Calu3 (cell line): ENCODE measurements around the gene ALDH1L1. TPM values are rescaled to one million over a fixed set of nuclear protein-coding genes. Genes with fewer than 3 reads are reported as not detected.

Experiments used
- BruUV-seq: library from RNA; stranded (reverse); fragments of 400-500 nt; replicated peaks from 2 replicates; lab custom pipeline; 2021; lab: Mats Ljungman, UMichigan
- CTCF ChIA-PET: fragments of 300-600 bp; sonication (Branson Sonifier 250); formaldehyde crosslinking; loops from one replicate; lab custom pipeline; 2022; ENCODE audit warnings: antibody characterized with exemption; lab: Charles Lee
- DNase-seq: peaks from one replicate; pipeline ENCODE4 v3.0.0; 2022
- H3K27ac Mint-ChIP-seq: one replicate; pipeline ENCODE4 v1.8.0; 2022; ENCODE audit warnings: mixed read lengths; ENCODE audit not compliant: unreplicated experiment
- H3K27me3 Mint-ChIP-seq: one replicate; pipeline ENCODE4 v1.8.0; 2022; ENCODE audit warnings: mixed read lengths; ENCODE audit not compliant: unreplicated experiment
- H3K36me3 Mint-ChIP-seq: one replicate; pipeline ENCODE4 v1.8.0; 2022; ENCODE audit warnings: mild to moderate bottlenecking, moderate library complexity, mixed read lengths; ENCODE audit not compliant: insufficient read depth, unreplicated experiment
- H3K4me1 Mint-ChIP-seq: one replicate; pipeline ENCODE4 v1.8.0; 2022; ENCODE audit warnings: mild to moderate bottlenecking, low read depth, mixed read lengths; ENCODE audit not compliant: unreplicated experiment
- H3K4me3 Mint-ChIP-seq: one replicate; pipeline ENCODE4 v1.8.0; 2022; ENCODE audit warnings: mild to moderate bottlenecking, low read depth, moderate library complexity, mixed read lengths; ENCODE audit not compliant: unreplicated experiment
- H3K9me3 Mint-ChIP-seq: one replicate; pipeline ENCODE4 v1.8.0; 2022; ENCODE audit warnings: low read depth, mixed read lengths; ENCODE audit not compliant: unreplicated experiment
- CTCF ChIP-seq: fragments of 200-600 bp; IDR thresholded peaks from one replicate; pipeline ENCODE4 v1.8.0; 2022; ENCODE audit warnings: antibody characterized with exemption; ENCODE audit not compliant: unreplicated experiment
- intact Hi-C: fragments of 100-400 bp; cut with micrococcal nuclease; formaldehyde crosslinking; loops from one replicate; pipeline ENCODE4 v1.10.0; 2022; ENCODE audit not compliant: unreplicated experiment
- total RNA-seq: library from RNA; stranded (reverse); gene quantifications from 2 replicates; pipeline ENCODE4 v1.2.3, GENCODE V29; 2022

Gene ALDH1L1
- total RNA-seq, 1 experiment from 2014 or later = 4.4 TPM

- H3K27ac Mint-ChIP-seq = no peak overlapping the region
- no peak for TF ChIP-seq CTCF
- no peak overlapping the region for H3K4me3 Mint-ChIP-seq
- CTCF ChIA-PET = no interaction called here
- H3K9me3 Mint-ChIP-seq = peaks cover 16% of the 10 kb centered on the region
- no peaks in the 10 kb centered on the region for H3K27me3 Mint-ChIP-seq
- BruUV-seq = no TSS peak
- DNase-seq = no peak
- no peaks in the 10 kb centered on the region for H3K36me3 Mint-ChIP-seq
- intact Hi-C loops = loop anchor here (10.0 kb wide), 1 partner anchor 220 kb away; no protein-coding TSS in a partner anchor
- no peaks in the 10 kb centered on the region for H3K4me1 Mint-ChIP-seq
Measured at GRCh38 chr3:126194713-126195305, 14.4 kb upstream of the ALDH1L1 start.

GRCh38 chr3:126191246-126191645, 10.9 kb upstream of the ALDH1L1 start:
- no TSS peak for BruUV-seq
- Mint-ChIP-seq H3K4me1 (no peaks in the 10 kb centered on the region), H3K27ac (no peak overlapping the region), H3K9me3 (peaks cover 8% of the 10 kb centered on the region), H3K36me3 (no peaks in the 10 kb centered on the region), H3K4me3 (no peak overlapping the region), H3K27me3 (peaks cover 15% of the 10 kb centered on the region)
- intact Hi-C loops = loop anchor here (10.0 kb wide), 1 partner anchor 216 kb away; no protein-coding TSS in a partner anchor
- DNase-seq = no peak
- CTCF ChIA-PET = no interaction called here
- TF ChIP-seq CTCF = no peak

GRCh38 chr3:126187920-126188319, 7.5 kb upstream of the ALDH1L1 start:
- CTCF ChIA-PET = interaction anchor here (0.7 kb wide), 1 partner anchor 10 kb away, joined by 3 read pairs; no protein-coding TSS in a partner anchor
- Mint-ChIP-seq H3K9me3 (peaks cover 5% of the 10 kb centered on the region), H3K27me3 (peaks cover 15% of the 10 kb centered on the region), H3K4me1 (no peaks in the 10 kb centered on the region), H3K4me3 (no peak overlapping the region), H3K36me3 (no peaks in the 10 kb centered on the region), H3K27ac (no peak overlapping the region)
- no TSS peak for BruUV-seq
- DNase-seq = no peak
- no peak for TF ChIP-seq CTCF
- intact Hi-C loops = no loop called here

- CTCF ChIA-PET = interaction anchor here (1.3 kb wide), 1 partner anchor 12 kb away, joined by 4 read pairs; no protein-coding TSS in a partner anchor
- TF ChIP-seq CTCF = no peak
- Mint-ChIP-seq H3K4me1 (peaks cover 1% of the 10 kb centered on the region), H3K27ac (no peak overlapping the region), H3K27me3 (peaks cover 23% of the 10 kb centered on the region), H3K36me3 (no peaks in the 10 kb centered on the region), H3K9me3 (peaks cover 3% of the 10 kb centered on the region), H3K4me3 (no peak overlapping the region)
- intact Hi-C loops = no loop called here
- no peak for DNase-seq
- BruUV-seq = no TSS peak
Measured at GRCh38 chr3:126186749-126187148, 6.4 kb upstream of the ALDH1L1 start.
